Keratinocyte (primary cell): ENCODE results near the gene DNAH2.

Experiments
- CTCF ChIP-seq, 3 experiments: IDR thresholded peaks in 1 of 3; conservative IDR thresholded peaks in 1 of 3; optimal IDR thresholded peaks in 1 of 3; 2 replicates in 2 of 3; 3 replicates in 1 of 3; pipeline versions ENCODE3 to v1.5.1; 2011; ENCODE audit warnings: low read length in 3 of 3, mild to moderate bottlenecking in 3 of 3, moderate library complexity in 2 of 3, control low read depth in 1 of 3, inconsistent platforms in 1 of 3; ENCODE audit not compliant: insufficient read depth in 2 of 3; ENCODE audit errors: extremely low read depth in 1 of 3
- EZH2 ChIP-seq: IDR thresholded peaks from one replicate; pipeline ENCODE4 v1.6.1; 2012; ENCODE audit warnings: inconsistent platforms, mild to moderate bottlenecking, low read length, moderate library complexity

GRCh38 chr17:7873051-7873450 is 155.5 kb downstream of the DNAH2 start:
- TF ChIP-seq CTCF (optimal IDR thresholded peaks at IDR 0.05 in 1 of 3, IDR thresholded peaks at IDR 0.05 in 1 of 3, conservative IDR thresholded peaks at IDR 0.05 in 1 of 3; ENCODE audit: extremely low read depth in 1 of 3, insufficient read depth in 2 of 3, low read length in 3 of 3) (no peak), EZH2 (no peak)
